A549 treated with Mapracorat at 1 μM for 4 hours (cell line): ENCODE results near the gene MYCT1. TPM values are rescaled to one million over a fixed set of nuclear protein-coding genes. Genes with fewer than 3 reads are reported as not detected.

Experiments
- total RNA-seq: library from RNA; stranded (reverse); fragments of 200-300 nt; extraction: Qiagen RNA extraction; gene quantifications from 5 replicates; pipeline ENCODE4 v1.2.3, GENCODE V29; 2022

Gene MYCT1
- not detected in 5 replicates for total RNA-seq

DNA sequence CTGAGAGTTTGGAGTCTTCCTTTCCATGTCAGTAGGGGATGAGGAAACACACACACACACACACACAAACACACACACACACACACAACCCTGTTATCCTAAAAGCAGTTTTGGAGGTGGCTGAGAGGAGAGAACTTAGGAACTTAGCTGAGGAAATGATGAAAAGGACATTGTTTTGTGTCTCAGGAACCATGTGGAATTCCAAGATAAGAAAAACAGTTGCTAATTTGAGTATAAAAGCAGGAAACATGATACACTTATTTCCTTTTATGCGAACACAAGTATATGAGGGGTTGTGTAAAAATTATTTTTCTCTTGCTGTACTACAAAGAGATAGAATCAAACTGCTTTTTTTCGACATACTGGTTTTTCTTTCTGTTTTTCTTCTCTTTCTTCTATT is at the start of gene MYCT1:
Gene MYCT1 (plus strand): TSS at position 264 of the 400 bp plus-strand sequence. CDS start 6 bp downstream, at position 270.

DNA sequence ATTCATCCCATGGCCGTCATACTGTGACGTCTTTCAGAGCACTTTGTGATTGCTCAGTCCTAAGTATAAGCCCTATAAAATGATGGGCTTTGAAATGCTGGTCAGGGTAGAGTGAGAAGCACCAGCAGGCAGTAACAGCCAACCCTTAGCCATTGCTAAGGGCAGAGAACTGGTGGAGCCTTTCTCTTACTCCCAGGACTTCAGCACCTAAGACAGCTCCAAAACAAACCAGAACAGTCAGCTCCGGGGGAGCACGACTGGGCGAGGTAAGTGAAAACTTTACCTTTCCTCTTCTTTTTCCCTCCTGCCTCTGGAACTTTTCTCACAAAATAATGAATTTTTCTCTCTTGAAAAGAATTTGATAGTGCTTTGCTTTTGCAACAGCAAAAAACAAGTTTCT is 53.0 kb downstream of the MYCT1 start, which contains the start of gene VIP:
Gene VIP (plus strand): TSS at position 104 of the 400 bp plus-strand sequence. CDS start 1,381 bp downstream, outside the sequence.

Other genes starting within 250 kb of the MYCT1 start
- gene SYNE1, start 60.5 kb upstream of the MYCT1 start, total RNA-seq, result 20.2 to 27.3 TPM (median 21.6 TPM) in 5 replicates
- gene VIP, start 52.9 kb downstream of the MYCT1 start, total RNA-seq, result not detected in 5 replicates